Bronchial epithelial cell (primary cell): Measurements from ENCODE around the gene NRBP1. TPM values are rescaled to one million over a fixed set of nuclear protein-coding genes. Genes with fewer than 3 reads are reported as not detected.

Source experiments
- DNase-seq: peaks from one replicate; pipeline ENCODE4 v3.0.0-alpha.2; 2010; ENCODE audit warnings: low read depth
- FAIRE-seq: peaks from 2 replicates; lab custom pipeline; 2011; peaks lifted over from hg19 to GRCh38; lab: Jason Lieb, UNC
- H3K27me3 ChIP-seq: 2 replicates; pipeline ENCODE4 v1.5.1; 2011; ENCODE audit warnings: low read length; ENCODE audit not compliant: control insufficient read depth, insufficient read depth
- H3K36me3 ChIP-seq: 2 replicates; pipeline ENCODE4 v1.5.1; 2011; ENCODE audit warnings: low read length; ENCODE audit not compliant: control insufficient read depth, insufficient read depth
- H3K4me3 ChIP-seq: 2 replicates; pipeline ENCODE4 v1.5.1; 2011; ENCODE audit warnings: mild to moderate bottlenecking, low read depth, low read length, control low read depth
- total RNA-seq: library from RNA; depleted of rRNA; stranded (reverse); fragments of >200 nt; gene quantifications from 2 replicates; pipeline ENCODE4 v1.2.1, GENCODE V29; 2014
- TF ChIP-seq, protein P1 (sequence below): IDR thresholded peaks from 2 replicates; pipeline ENCODE4 v1.5.1; 2011; ENCODE audit warnings: mild to moderate bottlenecking, moderate library complexity, low read length, control low read depth, inconsistent platforms; ENCODE audit not compliant: insufficient read depth, severe bottlenecking

NRBP1 gene
- total RNA-seq, 1 donor from 2014 or later, result 93.7 TPM

DNA sequence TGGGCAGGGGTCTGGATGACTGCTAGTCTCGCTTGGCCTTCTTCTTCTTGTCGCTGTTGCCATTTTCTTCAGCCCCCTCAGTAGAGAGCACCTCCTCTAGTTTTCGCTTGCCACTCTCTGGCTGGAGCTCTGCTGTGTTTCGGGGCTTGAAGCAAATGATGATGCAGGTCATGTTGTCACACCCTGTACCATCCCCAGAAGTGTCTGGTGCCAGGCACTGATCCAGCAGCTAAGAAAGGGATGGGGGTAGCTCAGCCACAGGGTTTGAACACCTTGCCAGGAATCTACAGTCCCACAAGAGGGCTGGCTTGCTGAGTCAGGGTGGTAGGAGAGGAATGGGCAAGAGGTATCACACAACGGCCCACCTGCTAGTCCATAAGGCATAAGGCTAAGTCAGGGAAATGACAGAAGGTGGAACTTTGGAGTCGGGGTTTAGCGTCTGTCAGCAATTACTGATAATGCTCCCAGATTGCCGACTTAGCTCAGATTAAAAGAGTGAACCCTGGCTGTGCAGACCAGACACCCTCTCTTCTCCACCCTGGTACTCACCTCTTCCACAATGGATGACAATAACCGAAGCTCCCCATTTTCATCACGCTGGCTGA lies 46.8 kb upstream of the NRBP1 start:
- H3K36me3 ChIP-seq, result peaks cover 23% of the 10 kb centered on the region
- DNase-seq, result no peak
- no peaks in the 10 kb centered on the region for H3K27me3 ChIP-seq
- TF ChIP-seq, protein P1, sequence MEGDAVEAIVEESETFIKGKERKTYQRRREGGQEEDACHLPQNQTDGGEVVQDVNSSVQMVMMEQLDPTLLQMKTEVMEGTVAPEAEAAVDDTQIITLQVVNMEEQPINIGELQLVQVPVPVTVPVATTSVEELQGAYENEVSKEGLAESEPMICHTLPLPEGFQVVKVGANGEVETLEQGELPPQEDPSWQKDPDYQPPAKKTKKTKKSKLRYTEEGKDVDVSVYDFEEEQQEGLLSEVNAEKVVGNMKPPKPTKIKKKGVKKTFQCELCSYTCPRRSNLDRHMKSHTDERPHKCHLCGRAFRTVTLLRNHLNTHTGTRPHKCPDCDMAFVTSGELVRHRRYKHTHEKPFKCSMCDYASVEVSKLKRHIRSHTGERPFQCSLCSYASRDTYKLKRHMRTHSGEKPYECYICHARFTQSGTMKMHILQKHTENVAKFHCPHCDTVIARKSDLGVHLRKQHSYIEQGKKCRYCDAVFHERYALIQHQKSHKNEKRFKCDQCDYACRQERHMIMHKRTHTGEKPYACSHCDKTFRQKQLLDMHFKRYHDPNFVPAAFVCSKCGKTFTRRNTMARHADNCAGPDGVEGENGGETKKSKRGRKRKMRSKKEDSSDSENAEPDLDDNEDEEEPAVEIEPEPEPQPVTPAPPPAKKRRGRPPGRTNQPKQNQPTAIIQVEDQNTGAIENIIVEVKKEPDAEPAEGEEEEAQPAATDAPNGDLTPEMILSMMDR, result no peak
- no peak overlapping the region for H3K4me3 ChIP-seq
- FAIRE-seq, result no peak

DNA sequence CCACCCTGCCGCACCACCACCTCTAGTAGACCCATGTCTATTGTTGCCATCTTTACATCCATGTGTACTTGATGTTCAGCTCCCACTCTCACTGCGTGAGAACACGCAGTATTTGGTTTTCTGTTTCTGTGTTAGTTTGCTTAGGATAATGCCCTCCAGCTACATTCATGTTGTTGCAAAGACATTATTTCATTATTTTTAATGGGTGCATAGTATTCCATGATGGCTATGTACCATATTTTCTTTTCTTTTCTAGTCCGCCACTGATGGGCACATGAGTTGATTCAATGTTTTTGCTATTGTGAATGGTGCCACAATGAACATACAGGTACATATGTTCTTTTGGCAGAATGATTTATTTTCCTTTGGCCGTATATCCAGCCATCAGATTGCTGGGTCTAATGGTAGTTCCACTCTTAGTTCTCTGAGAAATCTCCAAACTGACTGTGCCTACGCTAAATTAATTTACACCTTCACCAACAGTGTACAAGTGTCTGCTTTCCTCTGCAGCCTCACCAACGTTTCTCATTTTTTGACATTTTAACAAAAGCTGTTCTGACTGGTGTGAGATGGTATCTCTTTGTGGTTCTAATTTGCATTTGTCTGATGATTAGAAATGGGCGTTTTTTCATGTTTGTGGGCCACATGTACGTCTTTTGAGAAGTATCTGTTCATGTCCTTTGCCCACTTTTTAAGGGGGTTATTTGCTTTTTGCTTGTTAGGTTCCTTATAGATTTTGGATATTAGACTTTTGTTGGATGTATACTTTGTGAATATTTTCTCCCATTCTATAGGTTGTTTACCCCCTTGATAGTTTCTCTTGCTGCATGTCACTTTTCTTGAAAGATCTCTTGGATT lies 37.4 kb upstream of the NRBP1 start:
- Histone ChIP-seq H3K36me3 (no peaks in the 10 kb centered on the region), H3K4me3 (no peak overlapping the region), H3K27me3 (no peaks in the 10 kb centered on the region)
- no peak for FAIRE-seq
- TF ChIP-seq, protein P1, result no peak
- no peak for DNase-seq

DNA sequence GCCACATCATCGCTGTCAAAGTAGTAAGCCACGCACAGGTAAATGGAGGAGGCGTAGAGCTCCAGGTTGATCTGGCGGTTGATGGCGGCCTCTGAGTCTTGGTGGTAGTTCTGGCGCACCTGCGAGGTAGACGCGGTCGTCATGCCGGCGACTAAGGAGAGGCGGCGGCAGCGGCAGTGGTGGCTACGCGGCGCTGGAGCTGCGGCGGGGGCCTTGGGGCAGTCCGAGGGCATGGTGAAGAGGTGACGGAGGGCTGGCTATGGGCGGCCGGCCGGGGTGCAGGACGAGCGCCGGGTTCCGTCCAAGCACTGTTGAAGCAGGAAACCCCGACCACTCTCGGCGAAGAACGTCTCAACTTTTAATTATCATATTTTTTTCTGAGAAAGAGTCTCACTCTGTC lies 35.2 kb upstream of the NRBP1 start:
- no peak for FAIRE-seq
- TF ChIP-seq, protein P1, result no peak
- H3K36me3 ChIP-seq, result no peaks in the 10 kb centered on the region
- DNase-seq, result no peak
- H3K4me3 ChIP-seq, result no peak overlapping the region
- no peaks in the 10 kb centered on the region for H3K27me3 ChIP-seq

DNA sequence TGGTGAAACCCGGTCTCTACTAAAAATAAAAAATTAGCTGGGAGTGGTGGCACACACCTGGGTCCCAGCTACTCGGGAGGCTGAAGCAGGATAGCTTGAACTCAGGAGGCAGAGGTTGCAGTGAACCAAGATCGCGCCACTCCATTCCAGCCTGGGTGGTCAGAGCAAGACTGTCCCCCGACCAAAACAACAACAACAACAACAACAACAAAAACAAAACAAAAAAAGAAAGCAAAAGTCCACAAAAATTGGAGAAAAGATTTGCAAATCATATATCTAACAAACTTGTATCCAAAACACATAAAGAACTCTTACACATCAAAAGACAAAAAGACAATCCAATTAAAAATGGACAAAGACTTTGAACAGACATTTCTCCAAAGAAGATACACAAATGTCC lies 29.5 kb upstream of the NRBP1 start:
- TF ChIP-seq, protein P1, result no peak
- no peak for FAIRE-seq
- H3K4me3 ChIP-seq, result no peak overlapping the region
- no peaks in the 10 kb centered on the region for H3K36me3 ChIP-seq
- no peaks in the 10 kb centered on the region for H3K27me3 ChIP-seq
- DNase-seq, result no peak

DNA sequence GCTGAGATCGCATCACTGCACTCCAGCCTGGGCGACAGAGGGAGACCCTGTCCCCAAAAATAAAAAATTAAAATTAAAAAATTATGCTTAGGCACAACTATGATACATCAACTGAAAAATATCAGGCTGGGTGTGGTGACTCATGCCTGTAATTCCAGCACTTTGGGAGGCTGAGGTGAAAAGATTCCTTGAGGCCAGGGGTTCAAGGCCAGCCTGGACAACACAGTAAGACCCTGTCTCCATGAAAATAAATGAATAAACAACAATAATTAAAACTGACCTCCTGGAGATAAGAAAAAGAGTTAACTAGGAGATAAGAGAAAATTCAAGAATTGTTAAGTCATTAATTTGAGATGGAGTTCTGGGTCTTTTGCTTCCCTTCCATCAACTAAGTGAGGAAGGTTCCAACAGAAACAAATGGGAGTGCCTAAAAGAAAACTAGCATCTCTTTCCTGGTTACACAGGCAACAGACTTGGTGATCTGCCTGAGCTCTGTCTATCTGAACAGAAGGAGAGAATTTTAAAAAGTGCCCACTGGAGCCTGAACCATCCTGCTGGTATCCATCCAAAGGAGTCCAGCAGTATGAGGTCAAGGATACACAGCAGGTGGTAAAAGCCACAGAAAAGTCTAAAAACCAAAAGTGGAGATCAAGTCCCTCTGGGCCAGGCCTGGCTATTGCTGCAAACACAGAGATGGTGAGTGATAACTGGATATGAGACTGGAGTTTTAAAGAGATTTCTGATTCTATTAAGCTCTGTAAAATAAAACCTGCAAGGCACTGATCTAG lies 27.9 kb upstream of the NRBP1 start:
- DNase-seq, result no peak

More for the DNA sequence above, 27.9 kb upstream of the NRBP1 start:
- Histone ChIP-seq H3K36me3 (no peaks in the 10 kb centered on the region), H3K4me3 (no peak overlapping the region), H3K27me3 (no peaks in the 10 kb centered on the region)
- FAIRE-seq, result no peak
- TF ChIP-seq, protein P1, result no peak
